Measurements from ENCODE around the gene CCL14.
"Not testable (repeated sequence)": the region's sequence is repeated elsewhere in the genome, so short reads cannot be mapped to it uniquely, and the experiment has no call there.

Gene CCL14

GRCh38 chr17:35986643-35987042 lies at the start of gene CCL14:
Gene CCL14, minus strand, starts transcription at chr17:35986729. Its CDS starts 80 bp downstream, at chr17:35986649.
- DNase-seq (ENCODE audit: low read depth), result no peak

- no peak for DNase-seq (ENCODE audit: low read depth)
Measured at GRCh38 chr17:36036235-36036634, 49.7 kb upstream of the CCL14 start.

- no peak for DNase-seq (ENCODE audit: low read depth)
Measured at GRCh38 chr17:36034127-36034526, 47.6 kb upstream of the CCL14 start.

- DNase-seq (ENCODE audit: low read depth), result no peak
Measured at GRCh38 chr17:36030956-36031355, 44.4 kb upstream of the CCL14 start.

- DNase-seq (ENCODE audit: low read depth), result no peak
Measured at GRCh38 chr17:36027761-36028160, 41.2 kb upstream of the CCL14 start.

- no peak for DNase-seq (ENCODE audit: low read depth)
Measured at GRCh38 chr17:36024106-36024869, 37.8 kb upstream of the CCL14 start.

- no peak for DNase-seq (ENCODE audit: low read depth)
Measured at GRCh38 chr17:36019423-36019822, 32.9 kb upstream of the CCL14 start.

GRCh38 chr17:36017799-36018198 lies 31.3 kb upstream of the CCL14 start, which contains the start of gene CCL23:
Gene CCL23, minus strand, starts transcription at chr17:36017972. Its CDS starts 75 bp downstream, at chr17:36017897.
- DNase-seq (ENCODE audit: low read depth), result no peak

GRCh38 chr17:36016555-36016954 lies 30.0 kb upstream of the CCL14 start:
- no peak for DNase-seq (ENCODE audit: low read depth)

GRCh38 chr17:36015895-36016294 lies 29.4 kb upstream of the CCL14 start:
- not testable (repeated sequence) for DNase-seq (ENCODE audit: low read depth)

GRCh38 chr17:36014946-36015345 lies 28.4 kb upstream of the CCL14 start:
- no peak for DNase-seq (ENCODE audit: low read depth)

GRCh38 chr17:36011201-36011600 lies 24.7 kb upstream of the CCL14 start:
- DNase-seq (ENCODE audit: low read depth), result no peak

GRCh38 chr17:36008998-36009665 lies 22.6 kb upstream of the CCL14 start:
- DNase-seq (ENCODE audit: low read depth), result no peak

- DNase-seq (ENCODE audit: low read depth), result no peak
Measured at GRCh38 chr17:36004594-36005108, 18.1 kb upstream of the CCL14 start.

- no peak for DNase-seq (ENCODE audit: low read depth)
Measured at GRCh38 chr17:36002631-36003030, 16.1 kb upstream of the CCL14 start.

GRCh38 chr17:36001862-36002603 lies 15.5 kb upstream of the CCL14 start:
- DNase-seq (ENCODE audit: low read depth), result no peak

- no peak for DNase-seq (ENCODE audit: low read depth)
Measured at GRCh38 chr17:36001110-36001771, 14.7 kb upstream of the CCL14 start, which contains the start of gene CCL15. Gene CCL15, minus strand, starts transcription at chr17:36001553. Its CDS starts 61 bp downstream, at chr17:36001492.

GRCh38 chr17:36000732-36001109 lies 14.2 kb upstream of the CCL14 start:
- no peak for DNase-seq (ENCODE audit: low read depth)

- no peak for DNase-seq (ENCODE audit: low read depth)
Measured at GRCh38 chr17:35998756-35999155, 12.2 kb upstream of the CCL14 start.

GRCh38 chr17:35998018-35998545 lies 11.6 kb upstream of the CCL14 start:
- DNase-seq (ENCODE audit: low read depth), result no peak

GRCh38 chr17:35995346-35995745 lies 8.8 kb upstream of the CCL14 start:
- DNase-seq (ENCODE audit: low read depth), result not testable (repeated sequence)

- DNase-seq (ENCODE audit: low read depth), result no peak
Measured at GRCh38 chr17:35991075-35991474, 4.5 kb upstream of the CCL14 start.
